GM23338 (cell line): ENCODE measurements around the gene CLPSL2. TPM values are rescaled to one million over a fixed set of nuclear protein-coding genes. Genes with fewer than 3 reads are reported as not detected.

Source experiments
- ATAC-seq: fragments of 200-7000 bp; cut with Tn5 transposase; 3 replicates; pipeline ENCODE4 v1.9.1; 2020
- DNase-seq: peaks from one replicate; pipeline ENCODE4 v3.0.0-alpha.2; 2015; ENCODE audit warnings: low spot score
- H2AFZ ChIP-seq: fragments of 200-600 bp; sonication (generic); 2 replicates; pipeline ENCODE4 v1.8.0; 2016; ENCODE audit warnings: antibody characterized with exemption, mild to moderate bottlenecking, moderate library complexity
- H3F3A ChIP-seq: fragments of 200-600 bp; sonication (generic); replicated peaks from 2 replicates; pipeline ENCODE4 v1.8.0; 2017; ENCODE audit warnings: antibody characterized with exemption, mixed run types, low read depth
- H3K27ac ChIP-seq: fragments of 200-600 bp; sonication (generic); 2 replicates; pipeline ENCODE4 v1.6.1; 2016; ENCODE audit warnings: low read depth
- H3K27me3 ChIP-seq: fragments of 200-600 bp; sonication (generic); 2 replicates; pipeline ENCODE4 v1.8.0; 2016; ENCODE audit warnings: mild to moderate bottlenecking, mixed run types, moderate library complexity; ENCODE audit not compliant: insufficient read depth
- H3K36me3 ChIP-seq: fragments of 200-600 bp; sonication (generic); 2 replicates; pipeline ENCODE4 v1.8.0; 2016; ENCODE audit warnings: mild to moderate bottlenecking; ENCODE audit not compliant: insufficient read depth
- H3K4me1 ChIP-seq: fragments of 200-600 bp; sonication (generic); 2 replicates; pipeline ENCODE4 v1.8.0; 2016; ENCODE audit warnings: mild to moderate bottlenecking, moderate library complexity; ENCODE audit not compliant: insufficient read depth
- H3K4me2 ChIP-seq: fragments of 200-600 bp; sonication (generic); 2 replicates; pipeline ENCODE4 v1.7.1; 2017; ENCODE audit warnings: mixed run types
- H3K4me3 ChIP-seq: fragments of 200-600 bp; sonication (generic); 2 replicates; pipeline ENCODE4 v1.6.1; 2016; ENCODE audit warnings: mixed run types
- H3K79me2 ChIP-seq: fragments of 200-600 bp; sonication (generic); replicated peaks from 2 replicates; pipeline ENCODE4 v1.8.0; 2017; ENCODE audit warnings: mild to moderate bottlenecking; ENCODE audit not compliant: insufficient read depth
- H3K9me2 ChIP-seq: fragments of 200-600 bp; sonication (generic); 2 replicates; pipeline ENCODE4 v1.8.0; 2017; ENCODE audit not compliant: insufficient read depth
- H4K20me1 ChIP-seq: fragments of 200-600 bp; sonication (generic); replicated peaks from 2 replicates; pipeline ENCODE4 v1.8.0; 2017; ENCODE audit warnings: mild to moderate bottlenecking; ENCODE audit not compliant: insufficient read depth
- H3K27ac Mint-ChIP-seq: 2 replicates; pipeline ENCODE4 v1.8.0; 2020; ENCODE audit warnings: inconsistent platforms, mild to moderate bottlenecking, moderate library complexity, mixed read lengths
- H3K27me3 Mint-ChIP-seq: 3 replicates; pipeline ENCODE4 v1.8.0; 2022; ENCODE audit warnings: low read depth, mild to moderate bottlenecking, moderate library complexity, mixed read lengths, inconsistent platforms; ENCODE audit not compliant: insufficient read depth, poor library complexity
- H3K36me3 Mint-ChIP-seq: 3 replicates; pipeline ENCODE4 v1.8.0; 2021; ENCODE audit warnings: low read depth, mild to moderate bottlenecking, inconsistent platforms, moderate library complexity, mixed read lengths
- H3K4me1 Mint-ChIP-seq: 3 replicates; pipeline ENCODE4 v1.8.0; 2020; ENCODE audit warnings: mild to moderate bottlenecking, inconsistent platforms, mixed read lengths
- H3K4me3 Mint-ChIP-seq: 3 replicates; pipeline ENCODE4 v1.8.0; 2021; ENCODE audit warnings: moderate library complexity, mild to moderate bottlenecking, inconsistent platforms, mixed read lengths
- H3K9me3 Mint-ChIP-seq: 3 replicates; pipeline ENCODE4 v1.8.0; 2020; ENCODE audit warnings: moderate library complexity, mild to moderate bottlenecking, inconsistent platforms, mixed read lengths
- CREB1 ChIP-seq: fragments of 250-450 bp; sonication (Bioruptor Pico); IDR thresholded peaks from 2 replicates; pipeline ENCODE4 v1.5.0; 2020; ENCODE audit warnings: low read depth, mild to moderate bottlenecking, moderate library complexity
- ETS1 ChIP-seq: IDR thresholded peaks from 2 replicates; pipeline ENCODE4 v1.6.1; 2016; ENCODE audit warnings: antibody characterized with exemption
- EZH2 ChIP-seq: fragments of 200-600 bp; sonication (generic); IDR thresholded peaks from one replicate; pipeline ENCODE4 v1.8.0; 2017; ENCODE audit warnings: antibody characterized with exemption, mild to moderate bottlenecking, low read depth; ENCODE audit not compliant: unreplicated experiment
- NANOG ChIP-seq: IDR thresholded peaks from 2 replicates; pipeline ENCODE4 v1.6.1; 2016; ENCODE audit warnings: antibody characterized with exemption, borderline replicate concordance
- POLR2AphosphoS5 ChIP-seq: IDR thresholded peaks from 2 replicates; pipeline ENCODE4 v1.6.1; 2016; ENCODE audit warnings: antibody characterized with exemption, low read depth
- STAT1 ChIP-seq: IDR thresholded peaks from one replicate; pipeline ENCODE4 v1.6.1; 2016; ENCODE audit warnings: antibody characterized with exemption; ENCODE audit not compliant: unreplicated experiment
- ZNF114 ChIP-seq: fragments of 250-450 bp; sonication (Bioruptor Pico); IDR thresholded peaks from 2 replicates; pipeline ENCODE4 v1.5.0; 2020; ENCODE audit warnings: mild to moderate bottlenecking, moderate library complexity
- ZNF331 ChIP-seq: fragments of 250-450 bp; sonication (Bioruptor Pico); IDR thresholded peaks from 2 replicates; pipeline ENCODE4 v1.5.0; 2020; ENCODE audit warnings: low read depth, mild to moderate bottlenecking, moderate library complexity
- polyA plus RNA-seq: library from polyadenylated mRNA; unstranded; fragments of >200 nt; fragmentation: Nextera tagmentation; extraction: Ambion mirVana; gene quantifications from 2 replicates; pipeline ENCODE4 v1.2.1, GENCODE V29; 2016
- total RNA-seq: library from RNA; depleted of rRNA; stranded (reverse); fragments of >200 nt; shearing (Covaris generic); gene quantifications from 2 replicates; pipeline ENCODE4 v1.2.3, GENCODE V29; 2014
- TF ChIP-seq, protein P1 (sequence below): IDR thresholded peaks from one replicate; pipeline ENCODE4 v1.6.1; 2018; ENCODE audit warnings: antibody characterized with exemption; ENCODE audit not compliant: unreplicated experiment
- TF ChIP-seq, protein P2 (sequence below), 2 experiments: fragments of 200-600 bp in 1 of 2; sonication (generic) in 1 of 2; conservative IDR thresholded peaks; 2 replicates each; pipeline versions ENCODE4 v1.5.1 to v1.6.1; 2016 to 2017; ENCODE audit warnings: antibody characterized with exemption in 2 of 2, low read depth in 2 of 2, mild to moderate bottlenecking in 2 of 2, moderate library complexity in 1 of 2

CLPSL2 gene
- total and polyA plus RNA-seq, 2 experiments from 2014 or later, result 2.9 to 3.1 TPM

GRCh38 chr6:35808688-35809087 is 32.3 kb downstream of the CLPSL2 start (continued):
- TF ChIP-seq ETS1 (no peak), ZNF114 (no peak), STAT1 (no peak), CREB1 (CRISPR knock-in tag) (no peak), ZNF331 (no peak), POLR2AphosphoS5 (no peak)
- TF ChIP-seq, protein P1, sequence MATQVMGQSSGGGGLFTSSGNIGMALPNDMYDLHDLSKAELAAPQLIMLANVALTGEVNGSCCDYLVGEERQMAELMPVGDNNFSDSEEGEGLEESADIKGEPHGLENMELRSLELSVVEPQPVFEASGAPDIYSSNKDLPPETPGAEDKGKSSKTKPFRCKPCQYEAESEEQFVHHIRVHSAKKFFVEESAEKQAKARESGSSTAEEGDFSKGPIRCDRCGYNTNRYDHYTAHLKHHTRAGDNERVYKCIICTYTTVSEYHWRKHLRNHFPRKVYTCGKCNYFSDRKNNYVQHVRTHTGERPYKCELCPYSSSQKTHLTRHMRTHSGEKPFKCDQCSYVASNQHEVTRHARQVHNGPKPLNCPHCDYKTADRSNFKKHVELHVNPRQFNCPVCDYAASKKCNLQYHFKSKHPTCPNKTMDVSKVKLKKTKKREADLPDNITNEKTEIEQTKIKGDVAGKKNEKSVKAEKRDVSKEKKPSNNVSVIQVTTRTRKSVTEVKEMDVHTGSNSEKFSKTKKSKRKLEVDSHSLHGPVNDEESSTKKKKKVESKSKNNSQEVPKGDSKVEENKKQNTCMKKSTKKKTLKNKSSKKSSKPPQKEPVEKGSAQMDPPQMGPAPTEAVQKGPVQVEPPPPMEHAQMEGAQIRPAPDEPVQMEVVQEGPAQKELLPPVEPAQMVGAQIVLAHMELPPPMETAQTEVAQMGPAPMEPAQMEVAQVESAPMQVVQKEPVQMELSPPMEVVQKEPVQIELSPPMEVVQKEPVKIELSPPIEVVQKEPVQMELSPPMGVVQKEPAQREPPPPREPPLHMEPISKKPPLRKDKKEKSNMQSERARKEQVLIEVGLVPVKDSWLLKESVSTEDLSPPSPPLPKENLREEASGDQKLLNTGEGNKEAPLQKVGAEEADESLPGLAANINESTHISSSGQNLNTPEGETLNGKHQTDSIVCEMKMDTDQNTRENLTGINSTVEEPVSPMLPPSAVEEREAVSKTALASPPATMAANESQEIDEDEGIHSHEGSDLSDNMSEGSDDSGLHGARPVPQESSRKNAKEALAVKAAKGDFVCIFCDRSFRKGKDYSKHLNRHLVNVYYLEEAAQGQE, result no peak

GRCh38 chr6:35809809-35810208 is 33.4 kb downstream of the CLPSL2 start:
- ATAC-seq (no peak), DNase-seq (no peak)
- H3K27me3 ChIP-seq, result no peaks in the 10 kb centered on the region
- H3K9me2 ChIP-seq, result no peaks in the 10 kb centered on the region
- no peaks in the 10 kb centered on the region for H3K79me2 ChIP-seq
- Mint-ChIP-seq H3K27me3 (peaks cover 5% of the 10 kb centered on the region), H3K4me1 (peaks cover 8% of the 10 kb centered on the region), H3K27ac (no peak overlapping the region), H3K9me3 (no peaks in the 10 kb centered on the region), H3K36me3 (no peaks in the 10 kb centered on the region), H3K4me3 (no peak overlapping the region)
- H4K20me1 ChIP-seq, result no peaks in the 10 kb centered on the region
- no peak overlapping the region for H3K27ac ChIP-seq
- H3K4me3 ChIP-seq, result no peak overlapping the region
- H2AFZ ChIP-seq, result no peak overlapping the region
- H3K4me1 ChIP-seq, result peaks cover 5% of the 10 kb centered on the region; the same call in 1 of the 2 replicates
- H3F3A ChIP-seq, result no peaks in the 10 kb centered on the region
- no peak overlapping the region for H3K4me2 ChIP-seq
- no peaks in the 10 kb centered on the region for H3K36me3 ChIP-seq
- TF ChIP-seq EZH2 (no peak), CREB1 (CRISPR knock-in tag) (no peak), NANOG (no peak)
- TF ChIP-seq, protein P1, result no peak
- TF ChIP-seq, protein P2, sequence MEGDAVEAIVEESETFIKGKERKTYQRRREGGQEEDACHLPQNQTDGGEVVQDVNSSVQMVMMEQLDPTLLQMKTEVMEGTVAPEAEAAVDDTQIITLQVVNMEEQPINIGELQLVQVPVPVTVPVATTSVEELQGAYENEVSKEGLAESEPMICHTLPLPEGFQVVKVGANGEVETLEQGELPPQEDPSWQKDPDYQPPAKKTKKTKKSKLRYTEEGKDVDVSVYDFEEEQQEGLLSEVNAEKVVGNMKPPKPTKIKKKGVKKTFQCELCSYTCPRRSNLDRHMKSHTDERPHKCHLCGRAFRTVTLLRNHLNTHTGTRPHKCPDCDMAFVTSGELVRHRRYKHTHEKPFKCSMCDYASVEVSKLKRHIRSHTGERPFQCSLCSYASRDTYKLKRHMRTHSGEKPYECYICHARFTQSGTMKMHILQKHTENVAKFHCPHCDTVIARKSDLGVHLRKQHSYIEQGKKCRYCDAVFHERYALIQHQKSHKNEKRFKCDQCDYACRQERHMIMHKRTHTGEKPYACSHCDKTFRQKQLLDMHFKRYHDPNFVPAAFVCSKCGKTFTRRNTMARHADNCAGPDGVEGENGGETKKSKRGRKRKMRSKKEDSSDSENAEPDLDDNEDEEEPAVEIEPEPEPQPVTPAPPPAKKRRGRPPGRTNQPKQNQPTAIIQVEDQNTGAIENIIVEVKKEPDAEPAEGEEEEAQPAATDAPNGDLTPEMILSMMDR (conservative IDR thresholded peaks at IDR 0.05; ENCODE audit: low read depth in 2 of 2), result no peak
